HG03354 (cell line): ENCODE data around the gene CUL9.

Experiments
- ATAC-seq: cut with Tn5 transposase; IDR thresholded peaks from one replicate; pipeline ENCODE4 v1.9.1; 2021; ENCODE audit warnings: mild to moderate bottlenecking; ENCODE audit not compliant: unreplicated experiment, poor library complexity, severe bottlenecking

The CUL9 gene

DNA sequence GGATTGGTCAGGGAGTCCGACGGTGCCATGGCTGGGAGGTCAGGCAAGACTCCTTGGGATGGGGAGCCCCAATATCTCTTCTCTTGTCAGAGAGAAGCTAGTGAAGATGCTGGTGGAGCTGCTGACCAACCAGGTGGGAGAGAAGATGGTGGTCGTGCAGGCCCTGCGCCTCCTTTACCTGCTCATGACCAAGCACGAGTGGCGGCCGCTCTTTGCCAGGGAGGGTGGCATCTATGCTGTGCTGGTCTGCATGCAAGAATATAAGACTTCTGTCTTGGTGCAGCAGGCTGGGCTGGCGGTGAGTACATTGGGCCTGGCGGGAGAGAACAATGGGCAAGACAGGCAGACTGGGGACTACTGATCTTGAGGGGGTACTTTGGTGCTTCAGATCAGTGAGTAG lies 10.9 kb downstream of the CUL9 start:
- ATAC-seq, result no peak

DNA sequence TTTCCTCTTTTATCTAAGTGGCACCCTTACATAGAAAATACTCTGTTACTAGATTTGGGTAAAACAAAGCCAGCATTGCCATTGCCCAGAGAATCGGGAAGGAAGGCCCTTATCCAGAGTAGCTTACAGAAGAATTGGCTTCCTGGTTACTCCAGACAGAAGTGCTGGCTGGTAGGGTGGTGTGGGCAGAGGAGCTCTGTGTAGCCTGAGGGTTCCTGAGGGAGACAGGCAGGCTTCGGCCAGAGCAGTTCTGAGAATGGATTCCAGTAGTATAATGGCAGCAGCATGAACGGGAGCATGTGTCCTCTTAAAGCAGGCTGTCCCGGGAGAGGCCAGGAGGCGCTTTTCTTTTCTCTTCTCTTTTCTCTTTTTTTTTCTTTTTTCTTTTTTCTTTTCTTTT lies 11.9 kb downstream of the CUL9 start:
- no peak for ATAC-seq

DNA sequence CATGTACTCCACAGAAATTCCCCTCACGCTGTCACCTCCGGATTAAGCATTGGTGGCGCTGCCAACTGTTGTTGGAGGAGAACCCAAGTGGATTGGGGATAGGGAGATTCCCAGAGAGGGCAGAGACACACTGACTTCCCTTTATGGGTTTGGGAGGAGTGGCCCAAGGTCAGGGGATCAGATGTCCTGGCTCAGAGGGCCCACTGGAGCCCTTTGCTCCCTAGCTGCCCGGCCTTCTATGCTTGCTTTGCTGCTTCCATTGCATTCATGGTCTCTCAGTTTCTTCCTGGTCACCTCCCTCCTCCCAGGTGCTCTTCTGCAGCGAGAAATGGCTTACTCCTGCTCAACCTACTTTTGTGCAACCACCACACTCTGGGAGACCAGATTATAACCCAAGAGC lies 14.3 kb downstream of the CUL9 start:
- ATAC-seq, result no peak

DNA sequence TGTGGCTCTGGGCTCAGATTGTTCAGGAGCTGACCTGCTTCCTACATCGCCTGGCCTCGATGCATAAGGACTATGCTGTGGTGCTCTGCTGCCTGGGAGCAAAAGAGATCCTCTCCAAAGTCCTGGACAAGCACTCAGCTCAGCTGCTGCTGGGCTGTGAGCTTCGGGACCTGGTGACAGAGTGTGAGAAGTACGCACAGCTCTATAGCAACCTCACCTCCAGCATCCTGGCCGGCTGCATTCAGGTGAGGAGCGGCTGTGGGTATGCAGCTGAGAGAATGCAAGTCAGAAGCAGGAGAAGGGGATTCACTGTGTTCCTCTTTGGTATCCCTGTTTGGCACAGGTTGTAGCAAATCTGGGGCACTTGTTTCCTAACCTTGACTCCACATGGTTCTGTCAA lies 17.9 kb downstream of the CUL9 start:
- ATAC-seq, result no peak

DNA sequence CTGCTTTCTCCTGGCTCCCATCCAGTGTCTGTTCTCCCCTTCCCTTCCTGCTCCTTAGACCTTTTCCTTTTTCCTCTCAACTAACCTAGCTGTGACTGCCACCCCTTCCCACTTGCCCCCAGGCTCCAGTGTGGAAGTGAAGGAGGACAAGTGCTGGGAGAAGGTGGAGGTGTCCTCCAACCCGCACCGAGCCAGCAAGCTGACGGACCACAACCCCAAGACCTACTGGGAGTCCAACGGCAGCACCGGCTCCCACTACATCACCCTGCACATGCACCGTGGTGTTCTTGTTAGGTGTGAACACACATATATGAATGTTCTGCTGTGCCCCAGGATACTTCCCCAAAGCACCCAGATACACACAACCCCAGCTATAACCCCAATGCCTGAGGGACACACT lies 18.5 kb downstream of the CUL9 start:
- no peak for ATAC-seq

DNA sequence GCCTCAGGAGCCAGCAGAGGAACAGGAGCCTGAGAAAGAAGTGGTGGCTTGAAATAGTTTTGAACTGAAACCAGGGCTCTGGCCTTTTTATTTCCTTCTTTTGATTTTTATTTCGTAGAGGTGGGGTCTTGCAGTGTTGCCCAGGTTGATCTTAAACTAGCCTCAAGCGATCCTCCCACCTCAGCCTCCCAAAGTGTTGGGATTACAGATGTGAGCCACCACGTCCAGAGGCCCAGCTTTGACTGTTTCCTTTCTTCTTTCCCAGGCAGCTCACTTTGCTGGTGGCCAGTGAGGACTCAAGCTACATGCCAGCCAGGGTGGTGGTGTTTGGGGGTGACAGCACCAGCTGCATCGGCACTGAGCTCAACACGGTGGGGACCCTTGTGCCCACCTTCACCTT lies 20.5 kb downstream of the CUL9 start:
- no peak for ATAC-seq

DNA sequence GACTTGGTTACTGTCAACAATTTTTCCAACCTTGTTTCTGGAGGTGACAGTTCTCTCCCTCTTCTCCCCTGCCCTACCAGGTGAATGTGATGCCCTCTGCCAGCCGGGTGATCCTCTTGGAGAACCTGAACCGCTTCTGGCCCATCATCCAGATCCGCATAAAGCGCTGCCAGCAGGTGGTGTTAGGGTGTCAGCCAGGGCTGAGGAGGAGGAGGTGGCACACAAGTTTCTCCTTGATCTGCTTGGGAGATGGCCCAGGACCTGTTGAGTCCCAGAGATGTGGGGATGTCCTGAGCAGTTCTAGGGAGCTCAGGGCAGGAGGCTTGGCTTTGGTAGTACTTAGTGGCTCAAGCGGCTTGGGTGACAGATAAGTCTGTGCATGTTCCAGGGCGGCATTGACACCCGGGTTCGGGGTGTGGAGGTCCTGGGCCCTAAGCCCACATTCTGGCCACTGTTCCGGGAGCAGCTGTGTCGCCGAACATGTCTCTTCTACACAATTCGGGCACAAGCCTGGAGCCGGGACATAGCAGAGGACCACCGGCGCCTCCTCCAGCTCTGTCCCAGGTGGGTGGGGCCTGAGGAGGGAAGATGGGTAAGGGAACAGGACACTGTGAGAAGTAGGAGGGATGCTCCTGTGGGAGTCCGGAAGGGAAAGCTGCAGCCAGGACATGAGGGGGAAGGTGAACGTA lies 21.2 kb downstream of the CUL9 start:
- no peak for ATAC-seq

DNA sequence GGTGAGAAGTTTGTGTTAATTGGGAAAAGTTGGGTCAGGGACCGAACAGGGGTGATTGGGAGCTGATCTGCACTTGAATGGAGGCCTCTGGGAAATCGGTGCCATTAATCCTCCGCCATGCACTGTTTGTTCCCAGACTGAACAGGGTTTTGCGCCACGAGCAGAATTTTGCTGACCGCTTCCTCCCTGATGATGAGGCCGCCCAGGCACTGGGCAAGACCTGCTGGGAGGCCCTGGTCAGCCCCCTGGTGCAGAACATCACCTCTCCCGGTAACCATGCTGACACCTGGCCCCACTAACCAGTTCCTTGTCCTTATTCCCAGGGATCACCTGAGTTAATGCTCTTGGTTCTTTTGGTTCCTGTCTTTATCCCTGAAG lies 21.7 kb downstream of the CUL9 start:
- no peak for ATAC-seq

DNA sequence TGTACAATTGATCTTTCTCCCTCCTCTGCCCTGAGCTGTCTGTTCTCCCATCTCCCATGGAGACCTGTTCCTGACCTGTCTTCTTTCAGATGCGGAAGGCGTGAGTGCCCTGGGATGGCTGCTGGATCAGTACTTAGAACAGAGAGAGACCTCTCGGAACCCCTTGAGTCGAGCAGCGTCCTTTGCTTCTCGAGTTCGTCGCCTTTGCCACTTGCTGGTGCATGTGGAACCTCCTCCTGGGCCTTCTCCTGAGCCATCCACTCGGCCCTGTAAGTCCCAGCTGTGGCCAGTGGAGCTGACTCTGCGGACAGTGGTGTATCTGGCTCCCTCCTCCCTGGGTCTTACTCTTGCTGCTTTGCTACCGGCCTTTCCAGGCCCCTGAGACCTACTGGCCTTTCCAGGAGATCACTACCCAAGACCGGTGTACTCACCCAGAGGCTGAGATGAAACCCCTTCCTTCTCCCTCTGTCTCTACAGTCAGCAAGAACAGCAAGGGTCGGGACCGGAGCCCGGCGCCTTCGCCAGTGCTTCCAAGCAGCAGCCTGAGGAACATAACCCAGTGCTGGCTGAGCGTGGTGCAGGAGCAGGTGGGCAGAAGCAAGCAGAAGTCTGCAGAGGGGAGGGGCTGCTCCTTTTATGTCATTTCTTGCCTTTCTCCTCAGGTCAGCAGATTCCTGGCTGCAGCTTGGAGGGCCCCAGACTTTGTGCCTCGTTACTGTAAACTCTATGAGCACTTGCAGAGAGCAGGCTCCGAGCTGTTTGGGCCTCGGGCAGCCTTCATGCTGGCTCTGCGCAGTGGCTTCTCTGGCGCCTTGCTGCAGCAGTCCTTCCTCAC lies 22.5 kb downstream of the CUL9 start:
- no peak for ATAC-seq

DNA sequence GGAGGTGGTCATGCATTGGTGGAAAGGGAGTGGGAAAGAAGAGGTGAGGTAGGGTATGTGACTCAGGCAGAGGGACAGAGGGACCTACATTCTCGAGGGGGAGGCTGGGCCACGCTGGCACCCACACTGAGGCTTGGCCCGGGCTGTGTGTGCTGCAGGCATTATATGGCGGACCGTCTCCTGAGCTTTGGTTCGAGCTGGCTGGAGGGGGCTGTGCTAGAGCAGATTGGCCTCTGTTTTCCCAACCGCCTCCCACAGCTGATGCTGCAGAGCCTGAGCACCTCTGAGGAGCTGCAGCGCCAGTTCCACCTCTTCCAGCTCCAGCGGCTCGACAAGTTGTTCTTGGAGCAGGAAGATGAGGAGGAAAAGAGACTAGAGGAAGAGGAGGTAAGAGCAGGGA lies 23.9 kb downstream of the CUL9 start:
- no peak for ATAC-seq

DNA sequence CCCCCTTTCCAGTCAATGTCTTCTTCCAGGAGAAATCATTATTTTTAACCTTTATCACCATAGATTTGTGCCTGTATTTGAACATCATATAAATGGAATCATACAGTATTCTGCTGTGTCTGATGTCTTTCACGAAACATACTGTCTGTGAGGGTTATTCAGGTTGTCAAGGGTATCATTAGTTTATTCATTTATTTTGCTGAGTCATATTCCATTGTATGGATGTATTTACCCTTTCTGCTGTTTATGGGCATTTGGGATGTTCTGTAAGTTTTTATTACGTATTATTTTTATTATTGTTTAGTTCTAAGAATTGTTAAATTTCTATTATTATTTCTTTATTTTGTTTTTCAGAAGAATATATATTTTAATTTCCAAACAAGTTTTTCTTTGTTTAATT lies 25.3 kb downstream of the CUL9 start:
- ATAC-seq, result no peak

DNA sequence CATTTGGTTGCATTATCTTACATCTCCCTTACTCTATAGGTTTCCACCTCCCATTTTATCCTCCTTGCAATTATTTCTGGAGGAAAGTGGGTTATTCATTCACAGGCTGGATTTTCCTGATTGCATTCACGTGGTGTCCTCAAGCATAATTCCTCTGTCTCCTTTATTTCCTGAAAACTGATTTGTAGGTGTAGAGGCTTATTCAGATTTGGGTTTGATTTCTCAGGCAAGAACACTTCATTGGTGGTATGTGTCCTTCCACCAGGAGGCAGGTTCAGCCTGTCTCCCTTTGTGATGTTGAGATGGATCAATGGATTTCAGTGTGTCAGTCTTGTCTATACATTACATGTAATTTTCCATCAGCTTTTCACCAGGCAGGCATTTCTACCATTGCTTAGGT lies 30.0 kb downstream of the CUL9 start:
- no peak for ATAC-seq

DNA sequence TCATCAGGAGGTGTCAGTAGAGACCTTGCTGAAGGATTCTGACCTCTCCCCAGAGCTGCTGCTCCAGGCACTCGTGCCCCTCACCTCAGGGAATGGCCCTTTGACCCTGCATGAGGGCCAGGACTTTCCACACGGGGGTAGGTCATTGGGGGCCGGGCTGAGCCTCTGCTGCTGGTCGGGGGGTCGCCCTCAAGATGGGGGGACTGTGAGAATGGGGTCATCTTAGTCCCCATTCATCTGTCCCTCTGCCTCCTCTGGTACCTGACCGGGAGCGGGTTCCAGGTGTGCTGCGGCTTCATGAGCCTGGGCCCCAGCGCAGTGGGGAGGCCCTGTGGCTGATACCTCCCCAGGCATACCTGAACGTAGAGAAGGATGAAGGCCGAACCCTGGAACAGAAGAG lies 31.4 kb downstream of the CUL9 start:
- no peak for ATAC-seq

DNA sequence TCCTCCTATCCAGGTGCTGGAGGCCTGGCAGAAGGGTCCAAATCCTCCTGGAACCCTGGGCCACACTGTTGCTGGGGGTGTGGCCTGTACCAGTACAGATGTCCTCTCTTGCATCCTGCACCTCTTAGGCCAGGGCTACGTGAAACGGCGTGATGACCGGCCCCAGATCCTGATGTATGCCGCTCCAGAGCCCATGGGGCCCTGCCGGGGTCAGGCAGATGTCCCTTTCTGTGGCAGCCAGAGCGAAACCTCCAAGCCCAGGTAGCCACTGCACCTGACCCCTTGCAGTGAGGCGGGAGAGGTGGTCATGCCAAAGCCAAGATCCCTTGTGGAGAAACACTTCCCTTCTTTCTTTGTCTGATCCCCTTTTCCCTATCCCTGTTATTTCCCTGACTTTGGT lies 33.1 kb downstream of the CUL9 start:
- no peak for ATAC-seq

DNA sequence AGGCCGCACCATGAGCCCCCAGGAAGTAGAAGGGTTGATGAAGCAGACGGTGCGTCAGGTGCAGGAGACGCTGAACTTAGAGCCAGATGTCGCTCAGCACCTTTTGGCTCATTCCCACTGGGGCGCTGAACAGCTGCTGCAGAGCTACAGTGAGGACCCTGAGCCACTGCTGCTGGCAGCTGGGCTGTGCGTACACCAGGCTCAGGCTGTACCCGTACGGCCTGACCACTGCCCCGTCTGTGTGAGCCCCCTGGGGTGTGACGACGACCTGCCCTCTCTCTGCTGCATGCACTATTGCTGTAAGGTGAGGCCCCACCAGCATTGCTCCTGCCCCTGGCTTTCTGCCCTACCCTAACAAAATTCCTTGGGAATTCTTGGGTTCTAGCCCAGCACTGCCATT lies 34.2 kb downstream of the CUL9 start:
- no peak for ATAC-seq

DNA sequence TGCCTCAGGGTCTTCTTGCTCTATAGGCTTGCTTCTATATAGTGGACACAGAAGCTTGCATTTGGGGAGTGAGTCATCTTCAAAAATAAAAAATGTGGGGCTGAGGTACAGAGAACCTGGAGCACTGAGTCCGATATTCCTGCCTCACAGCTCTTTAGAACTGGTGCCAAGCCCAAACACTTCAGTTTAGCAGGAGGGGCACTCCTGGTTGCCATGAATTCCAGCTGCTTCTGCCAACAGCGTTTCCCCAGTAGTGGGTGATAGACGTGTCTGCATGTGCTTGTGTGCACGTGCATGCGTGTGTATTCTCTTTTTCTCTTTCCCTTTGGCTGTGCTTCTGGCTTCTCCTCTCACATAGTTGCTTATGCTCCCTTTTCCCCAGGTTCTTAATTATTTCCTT lies 35.4 kb downstream of the CUL9 start:
- no peak for ATAC-seq

DNA sequence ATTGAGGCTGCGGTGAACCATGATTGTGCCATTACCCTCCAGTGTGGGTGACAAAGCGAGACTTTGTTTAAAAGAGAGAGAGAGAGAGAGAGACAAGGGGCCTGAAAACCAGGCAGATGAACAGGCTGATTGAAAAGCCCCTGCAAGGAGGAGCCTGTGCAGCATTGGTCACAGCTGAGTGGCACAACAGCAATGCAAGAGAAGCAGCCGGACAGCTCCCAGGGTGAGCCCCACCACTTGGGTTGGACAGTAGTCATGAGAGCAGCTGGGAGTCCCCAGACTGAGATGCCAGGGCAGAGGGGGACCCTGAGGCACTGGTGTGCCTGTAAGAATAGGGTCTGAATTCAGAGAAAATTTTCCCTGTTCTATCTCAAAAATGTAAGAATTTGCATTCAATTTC lies 37.1 kb downstream of the CUL9 start:
- no peak for ATAC-seq

DNA sequence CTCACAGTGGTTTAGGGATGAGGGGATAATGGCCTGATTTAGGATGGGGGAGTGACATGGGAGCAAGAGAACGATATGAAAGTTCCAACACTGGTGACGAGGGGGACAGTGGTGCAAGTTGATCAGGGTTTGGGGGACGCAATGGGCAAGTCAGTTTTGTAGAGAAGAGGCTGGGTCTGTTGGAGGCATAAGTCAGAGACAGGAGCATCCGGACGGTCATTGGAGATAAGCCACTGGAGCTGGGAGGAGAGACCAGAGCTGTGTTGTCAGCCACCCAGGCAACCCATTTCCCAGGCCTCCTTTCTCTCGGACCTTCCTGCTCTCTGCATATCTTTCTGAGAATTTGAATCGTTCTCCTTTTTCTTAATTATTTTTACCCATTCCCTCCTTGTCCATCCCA lies 37.8 kb downstream of the CUL9 start:
- no peak for ATAC-seq

DNA sequence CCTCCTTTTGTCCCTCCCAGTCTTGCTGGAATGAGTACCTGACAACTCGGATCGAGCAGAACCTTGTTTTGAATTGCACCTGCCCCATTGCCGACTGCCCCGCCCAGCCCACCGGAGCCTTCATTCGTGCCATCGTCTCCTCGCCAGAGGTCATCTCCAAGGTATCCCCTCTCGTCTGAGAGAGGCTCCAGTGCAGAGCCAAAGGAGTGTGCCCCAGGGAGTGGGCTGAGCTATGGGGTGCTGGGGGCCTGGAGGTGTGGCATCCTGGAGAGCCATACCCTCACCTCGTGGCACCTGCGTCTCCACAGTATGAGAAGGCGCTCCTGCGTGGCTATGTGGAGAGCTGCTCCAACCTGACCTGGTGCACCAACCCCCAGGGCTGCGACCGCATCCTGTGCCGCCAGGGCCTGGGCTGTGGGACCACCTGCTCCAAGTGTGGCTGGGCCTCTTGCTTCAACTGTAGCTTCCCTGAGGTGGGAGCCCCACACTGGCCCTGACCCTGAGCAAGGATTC lies 38.5 kb downstream of the CUL9 start:
- no peak for ATAC-seq

DNA sequence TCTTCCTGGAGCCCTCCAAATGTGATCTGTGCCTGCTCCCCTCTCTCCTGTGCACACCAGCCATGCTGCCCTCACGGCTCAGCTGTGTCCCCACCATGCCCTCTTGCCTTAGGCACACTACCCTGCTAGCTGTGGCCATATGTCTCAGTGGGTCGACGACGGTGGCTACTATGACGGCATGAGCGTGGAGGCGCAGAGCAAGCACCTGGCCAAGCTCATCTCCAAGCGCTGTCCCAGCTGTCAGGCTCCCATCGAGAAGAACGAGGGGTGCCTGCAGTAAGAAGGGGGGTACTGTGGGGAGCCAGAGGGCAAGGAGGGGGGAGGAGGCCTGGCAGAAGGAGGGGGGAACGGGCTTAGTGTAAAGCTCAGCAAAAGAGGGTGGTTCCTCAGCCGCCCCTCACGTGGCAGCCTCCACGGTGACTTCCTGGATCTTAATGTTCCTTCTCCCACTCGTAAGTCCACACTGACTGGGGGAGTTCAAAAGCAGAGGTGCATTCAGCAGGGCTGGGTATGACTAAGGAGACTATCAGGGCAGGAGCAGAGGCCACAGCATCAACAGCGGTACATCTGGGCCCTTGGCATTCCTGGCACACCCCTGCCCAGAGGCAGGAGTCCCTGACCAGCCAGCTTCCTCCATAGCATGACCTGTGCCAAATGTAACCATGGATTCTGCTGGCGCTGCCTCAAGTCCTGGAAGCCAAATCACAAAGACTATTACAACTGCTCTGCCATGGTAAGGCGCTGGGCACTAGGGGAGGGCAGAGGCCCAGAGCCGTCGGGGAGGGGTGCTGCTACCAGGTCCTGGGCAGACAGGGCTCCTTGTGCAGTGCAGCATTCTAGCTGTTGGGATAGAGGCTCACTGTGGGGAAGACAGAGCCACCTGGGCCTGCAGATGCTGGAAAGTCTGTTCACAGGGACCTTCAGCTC lies 39.3 kb downstream of the CUL9 start:
- no peak for ATAC-seq
